CD14-positive monocyte (primary cell): Measurements from ENCODE around the gene SLC38A1. TPM values are rescaled to one million over a fixed set of nuclear protein-coding genes. Genes with fewer than 3 reads are reported as not detected.
A peak's percentile ranks its signal among the peaks of the same experiment; 100 is the strongest.

ENCODE experiments used
- DNase-seq, 3 donors: peaks; one replicate each; pipeline ENCODE4 v3.0.0-alpha.2; 2011 to 2022
- H2AFZ ChIP-seq: 2 replicates; pipeline ENCODE4 v1.6.0; 2012; ENCODE audit warnings: mild to moderate bottlenecking, low read depth, low read length, inconsistent platforms; ENCODE audit not compliant: insufficient read depth, poor library complexity, severe bottlenecking
- H3K27ac ChIP-seq, 2 donors: 1 replicate in 1 of 2; 2 replicates in 1 of 2; pipeline ENCODE4 v1.5.1; 2012 to 2013; ENCODE audit warnings: low read length in 2 of 2, control low read depth in 1 of 2, inconsistent platforms in 1 of 2, low read depth in 1 of 2, mild to moderate bottlenecking in 1 of 2
- H3K27me3 ChIP-seq, 2 donors: one replicate each; pipeline versions ENCODE4 v1.6.0 to v1.6.1; 2011 to 2013; ENCODE audit warnings: low read length in 2 of 2; ENCODE audit not compliant: control insufficient read depth in 2 of 2, insufficient read depth in 2 of 2
- H3K36me3 ChIP-seq, 2 donors: replicated peaks in 1 of 2; 1 replicate in 1 of 2; 2 replicates in 1 of 2; pipeline versions ENCODE4 v1.5.1 to v1.6.1; 2012 to 2013; ENCODE audit warnings: low read length in 2 of 2, control low read depth in 1 of 2, inconsistent platforms in 1 of 2, mild to moderate bottlenecking in 1 of 2; ENCODE audit not compliant: insufficient read depth in 2 of 2, control insufficient read depth in 1 of 2
- H3K4me1 ChIP-seq, 2 donors: 1 replicate in 1 of 2; 2 replicates in 1 of 2; pipeline versions ENCODE4 v1.5.1 to v1.6.1; 2012 to 2013; ENCODE audit warnings: low read length in 2 of 2, control low read depth in 1 of 2, inconsistent platforms in 1 of 2, mild to moderate bottlenecking in 1 of 2, moderate library complexity in 1 of 2; ENCODE audit not compliant: insufficient read depth in 2 of 2, control insufficient read depth in 1 of 2
- H3K4me2 ChIP-seq: replicated peaks from 2 replicates; pipeline ENCODE3; 2012; ENCODE audit warnings: low read length, moderate library complexity, mild to moderate bottlenecking; ENCODE audit not compliant: poor library complexity, severe bottlenecking; ENCODE audit errors: extremely low read depth
- H3K4me3 ChIP-seq, 3 experiments: fragments of 200-600 bp in 1 of 3; sonication (generic) in 1 of 3; replicated peaks in 1 of 3; 1 replicate in 2 of 3; 2 replicates in 1 of 3; pipeline ENCODE4 v1.5.1; 2011 to 2013; ENCODE audit warnings: low read length in 3 of 3, mild to moderate bottlenecking in 3 of 3, control low read depth in 2 of 3, low read depth in 2 of 3, inconsistent platforms in 1 of 3, moderate library complexity in 1 of 3
- H3K79me2 ChIP-seq: 2 replicates; pipeline ENCODE4 v1.6.0; 2012; ENCODE audit warnings: mild to moderate bottlenecking, control low read depth, inconsistent platforms, low read length, moderate library complexity; ENCODE audit not compliant: insufficient read depth
- H3K9ac ChIP-seq: 2 replicates; pipeline ENCODE4 v1.6.0; 2017; ENCODE audit warnings: low read length, mild to moderate bottlenecking; ENCODE audit not compliant: insufficient read depth, poor library complexity, severe bottlenecking
- H3K9me3 ChIP-seq, 2 donors: replicated peaks in 1 of 2; 1 replicate in 1 of 2; 2 replicates in 1 of 2; pipeline versions ENCODE4 v1.5.1 to v1.6.1; 2012 to 2013; ENCODE audit warnings: low read length in 2 of 2, control low read depth in 1 of 2; ENCODE audit not compliant: control insufficient read depth in 1 of 2, insufficient read depth in 1 of 2
- H4K20me1 ChIP-seq: 2 replicates; pipeline ENCODE4 v1.6.0; 2012; ENCODE audit warnings: mild to moderate bottlenecking, low read length, control low read depth, moderate library complexity; ENCODE audit not compliant: insufficient read depth
- H3K27ac Mint-ChIP-seq, 7 donors: one replicate each; pipeline ENCODE4 v1.8.0; 2020; ENCODE audit warnings: mild to moderate bottlenecking in 7 of 7, mixed read lengths in 7 of 7, moderate library complexity in 6 of 7, inconsistent platforms in 2 of 7
- H3K27me3 Mint-ChIP-seq, 3 donors: one replicate each; pipeline ENCODE4 v1.8.0; 2021 to 2022; ENCODE audit warnings: low read depth in 3 of 3, mild to moderate bottlenecking in 3 of 3, mixed read lengths in 3 of 3, moderate library complexity in 3 of 3, inconsistent platforms in 1 of 3
- H3K36me3 Mint-ChIP-seq, 2 donors: one replicate each; pipeline ENCODE4 v1.8.0; 2020; ENCODE audit warnings: mixed read lengths in 2 of 2, inconsistent platforms in 1 of 2, mild to moderate bottlenecking in 1 of 2
- H3K4me1 Mint-ChIP-seq: one replicate; pipeline ENCODE4 v1.8.0; 2020; ENCODE audit warnings: mild to moderate bottlenecking, mixed read lengths
- H3K4me3 Mint-ChIP-seq, 2 donors: one replicate each; pipeline ENCODE4 v1.8.0; 2020; ENCODE audit warnings: mild to moderate bottlenecking in 2 of 2, mixed read lengths in 2 of 2, moderate library complexity in 1 of 2
- H3K9me3 Mint-ChIP-seq, 7 donors: one replicate each; pipeline ENCODE4 v1.8.0; 2020 to 2022; ENCODE audit warnings: mixed read lengths in 7 of 7, mild to moderate bottlenecking in 6 of 7, moderate library complexity in 6 of 7, inconsistent platforms in 2 of 7
- WGBS: methylation state at CpG from one replicate; pipeline ENCODE4 v1.1.5; 2013; ENCODE audit warnings: missing lambda C conversion rate; ENCODE audit not compliant: insufficient coverage; 5-methylcytosine and 5-hydroxymethylcytosine counted together
- intact Hi-C, 2 donors: fragments of 100-400 bp; cut with micrococcal nuclease; formaldehyde crosslinking; loops; one replicate each; pipeline versions ENCODE4 v1.15.0 to v1.15.1; 2023
- polyA minus RNA-seq: library from RNA; depleted of rRNA, polyadenylated mRNA; stranded (reverse); fragments of >200 nt; gene quantifications from 2 replicates; pipeline ENCODE4 v1.2.3, GENCODE V29; 2012
- polyA plus RNA-seq, 3 donors: library from polyadenylated mRNA; depleted of rRNA in 1 of 3; unstranded in 2 of 3; stranded (reverse) in 1 of 3; fragments of 300-500 nt in 2 of 3; fragments of >200 nt in 1 of 3; fragmentation: Illumina TruSeq in 2 of 3; gene quantifications; 1 replicate in 2 of 3; 2 replicates in 1 of 3; pipeline ENCODE4 v1.2.3, GENCODE V29; 2012 to 2021
- total RNA-seq, 12 experiments: library from RNA in 1 of 12; stranded (reverse) in 1 of 12; fragments of 120-200 nt in 1 of 12; gene quantifications; one replicate each; pipeline ENCODE4 v1.2.4 and lab custom pipeline; 2013 to 2026; ENCODE audit warnings: mixed read lengths in 6 of 12, inconsistent platforms in 1 of 12
- TF ChIP-seq, protein P1 (sequence below): fragments of 200-600 bp; IDR thresholded peaks from one replicate; pipeline ENCODE4 v1.8.0; 2022; ENCODE audit warnings: antibody characterized with exemption, mild to moderate bottlenecking

The SLC38A1 gene
- total RNA-seq (2013): 2.0 TPM
- polyA plus RNA-seq (1 to 10 TPM in 2 of 3 donors, under 1 TPM in 1; 0.92 to 1.9 (median 1.6) TPM), polyA minus RNA-seq (2.2 and 2.3 TPM in 2 replicates), total RNA-seq (lab: John Stamatoyannopoulos, UW) (25.7 to 150 (median 56.6) reads per million in 11 experiments)

DNA sequence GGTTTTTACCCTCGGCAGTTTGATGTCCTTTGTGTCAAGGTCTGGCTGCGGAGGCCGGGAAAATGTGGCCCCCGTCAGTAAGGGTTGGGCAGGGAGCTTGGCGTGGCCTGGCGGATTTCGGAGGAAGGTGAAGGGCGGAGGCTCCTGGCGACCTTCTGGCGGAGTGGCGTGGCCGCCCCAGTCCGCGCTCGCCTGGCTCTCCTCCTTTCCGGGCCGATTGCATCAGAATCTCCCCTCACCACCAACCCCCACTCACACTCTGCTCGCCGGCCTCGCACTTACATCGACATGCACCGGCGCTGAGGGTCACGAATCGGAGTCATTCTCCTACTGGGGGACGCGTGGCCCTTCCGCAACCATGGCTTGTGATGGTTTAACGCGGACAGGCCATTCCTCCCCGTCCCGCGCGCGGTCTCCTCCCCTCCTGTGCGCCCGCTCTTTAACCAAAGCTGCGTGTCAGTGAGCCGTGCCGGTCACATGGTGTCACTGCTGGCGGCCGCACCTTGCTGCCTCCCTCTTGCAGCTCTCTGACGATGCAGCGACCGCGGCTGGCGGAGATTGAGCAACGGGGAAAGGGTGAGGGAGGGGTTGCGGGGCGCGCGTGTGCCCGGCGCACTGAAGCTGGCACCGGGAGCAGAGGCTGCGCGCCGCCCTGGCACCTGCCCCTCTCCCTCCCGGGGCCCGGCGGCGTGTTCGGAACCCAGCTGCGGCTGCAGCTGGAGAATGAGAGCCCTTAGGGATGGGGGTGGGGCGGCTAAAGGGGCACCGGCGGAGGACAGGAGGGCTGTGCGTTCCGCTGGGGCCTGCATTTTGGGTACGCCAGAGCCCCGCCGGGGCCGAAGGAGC, at the start of gene SLC38A1:
SLC38A1 (minus strand) TSS at position 461 of the 846 bp plus-strand sequence. CDS start 29,243 bp downstream, outside the sequence.
- Histone ChIP-seq H3K79me2 (no peaks in the 10 kb centered on the region), H3K27ac (peak within 1 kb of the TSS in 1 of 2 donors; percentile 17), H3K4me3 (peak within 1 kb of the TSS; percentile 48 to 77 (median 50)), H3K9ac (peak within 1 kb of the TSS; percentile 48), H3K4me2 (peak within 1 kb of the TSS; percentile 89), H3K4me1 (peaks cover 35 to 37% of the 10 kb centered on the region in 2 donors), H4K20me1 (no peaks in the 10 kb centered on the region), H3K27me3 (peaks cover 11 to 57% of the 10 kb centered on the region in 2 donors), H3K9me3 (no peaks in the 10 kb centered on the region), H3K36me3 (no peaks in the 10 kb centered on the region), H2AFZ (peak within 1 kb of the TSS; percentile 78)
- Mint-ChIP-seq H3K27me3 (peaks cover 9 to 16% (median 12%) of the 10 kb centered on the region in 3 donors), H3K36me3 (peaks cover 0 to 2% of the 10 kb centered on the region in 2 donors), H3K27ac (peak within 1 kb of the TSS in 6 of 7 donors; percentile 26 to 85 (median 82)), H3K4me3 (no peak within 1 kb of the TSS), H3K4me1 (peaks cover 9% of the 10 kb centered on the region), H3K9me3 (peaks cover 0 to 12% (median 4%) of the 10 kb centered on the region in 7 donors)
- DNase-seq: peak; percentile 70 to 83 (median 75)
- WGBS: under 1% methylated on average over 59 of the region's 73 CpGs
- intact Hi-C loops: loop anchor here (5.0 kb wide), 1 partner anchor 52 kb away; no protein-coding TSS in a partner anchor
- TF ChIP-seq, protein P1, sequence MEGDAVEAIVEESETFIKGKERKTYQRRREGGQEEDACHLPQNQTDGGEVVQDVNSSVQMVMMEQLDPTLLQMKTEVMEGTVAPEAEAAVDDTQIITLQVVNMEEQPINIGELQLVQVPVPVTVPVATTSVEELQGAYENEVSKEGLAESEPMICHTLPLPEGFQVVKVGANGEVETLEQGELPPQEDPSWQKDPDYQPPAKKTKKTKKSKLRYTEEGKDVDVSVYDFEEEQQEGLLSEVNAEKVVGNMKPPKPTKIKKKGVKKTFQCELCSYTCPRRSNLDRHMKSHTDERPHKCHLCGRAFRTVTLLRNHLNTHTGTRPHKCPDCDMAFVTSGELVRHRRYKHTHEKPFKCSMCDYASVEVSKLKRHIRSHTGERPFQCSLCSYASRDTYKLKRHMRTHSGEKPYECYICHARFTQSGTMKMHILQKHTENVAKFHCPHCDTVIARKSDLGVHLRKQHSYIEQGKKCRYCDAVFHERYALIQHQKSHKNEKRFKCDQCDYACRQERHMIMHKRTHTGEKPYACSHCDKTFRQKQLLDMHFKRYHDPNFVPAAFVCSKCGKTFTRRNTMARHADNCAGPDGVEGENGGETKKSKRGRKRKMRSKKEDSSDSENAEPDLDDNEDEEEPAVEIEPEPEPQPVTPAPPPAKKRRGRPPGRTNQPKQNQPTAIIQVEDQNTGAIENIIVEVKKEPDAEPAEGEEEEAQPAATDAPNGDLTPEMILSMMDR: no peak

DNA sequence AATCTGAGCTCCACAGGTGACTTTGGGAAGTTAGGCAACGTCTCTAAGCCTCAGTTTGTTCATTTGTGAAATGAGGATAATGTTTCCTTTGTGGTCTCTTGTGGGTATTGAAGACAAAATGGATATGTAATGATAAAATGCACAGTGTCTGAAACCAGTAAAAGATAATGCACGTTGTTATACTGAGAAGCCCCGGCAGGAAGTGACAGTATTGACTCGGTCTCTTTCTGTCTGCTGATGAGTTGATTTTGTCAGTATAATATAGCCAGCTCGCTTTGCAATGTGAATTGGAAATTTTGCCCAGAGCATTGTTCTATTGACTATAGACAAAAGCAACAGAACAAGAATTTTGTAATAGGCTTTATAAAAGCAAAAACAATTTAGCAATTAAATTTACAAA, 49.2 kb upstream of the SLC38A1 start:
- Histone ChIP-seq H3K27ac (no peak overlapping the region), H3K79me2 (no peaks in the 10 kb centered on the region), H2AFZ (no peak overlapping the region), H4K20me1 (no peaks in the 10 kb centered on the region), H3K36me3 (no peaks in the 10 kb centered on the region), H3K4me2 (no peak overlapping the region), H3K9me3 (no peaks in the 10 kb centered on the region), H3K9ac (no peak overlapping the region), H3K4me3 (no peak overlapping the region), H3K27me3 (no peaks in the 10 kb centered on the region), H3K4me1 (no peaks in the 10 kb centered on the region)
- Mint-ChIP-seq H3K27me3 (no peaks in the 10 kb centered on the region), H3K27ac (no peak overlapping the region), H3K36me3 (peaks cover 0 to 3% of the 10 kb centered on the region in 2 donors), H3K4me3 (no peak overlapping the region), H3K4me1 (no peaks in the 10 kb centered on the region), H3K9me3 (peaks cover under 1 to 12% (median 5%) of the 10 kb centered on the region in 7 donors)
- TF ChIP-seq, protein P1: no peak
- intact Hi-C loops: no loop called here
- 92% methylated on average over 3 of the region's 5 CpGs for WGBS
- DNase-seq: no peak
